PC-3 (cell line): Measurements from ENCODE around the gene KRT15. TPM values are rescaled to one million over a fixed set of nuclear protein-coding genes. Genes with fewer than 3 reads are reported as not detected.

Experiments used
- ATAC-seq: fragments of 200-7000 bp; cut with Tn5 transposase; 2 replicates; pipeline ENCODE4 v1.9.1; 2020; ENCODE audit warnings: mild to moderate bottlenecking, moderate library complexity
- BruUV-seq: library from RNA; stranded (reverse); fragments of 400-500 nt; replicated peaks from 2 replicates; lab custom pipeline; 2021; lab: Mats Ljungman, UMichigan
- CTCF ChIA-PET: fragments of 300-600 bp; sonication (Branson Sonifier 250); formaldehyde crosslinking; loops from one replicate; lab custom pipeline; 2022; ENCODE audit warnings: antibody characterized with exemption; lab: Charles Lee
- POLR2A ChIA-PET: fragments of 300-600 bp; sonication (Branson Sonifier 250); formaldehyde crosslinking; loops from one replicate; lab custom pipeline; 2022; ENCODE audit warnings: antibody characterized with exemption; ENCODE audit not compliant: unreplicated experiment; lab: Charles Lee
- DNase-seq: peaks from one replicate; pipeline ENCODE4 v3.0.0-alpha.2; 2015
- H2AFZ ChIP-seq: fragments of 300-600 bp; sonication (generic); 2 replicates; pipeline ENCODE4 v1.6.0; 2016; ENCODE audit warnings: antibody characterized with exemption, low read length
- H3F3A ChIP-seq: fragments of 300-600 bp; sonication (generic); one replicate; pipeline ENCODE4 v1.6.0; 2017; ENCODE audit warnings: antibody characterized with exemption, low read length, control low read depth, mild to moderate bottlenecking; ENCODE audit not compliant: unreplicated experiment
- H3K27ac ChIP-seq: fragments of 300-600 bp; sonication (generic); 2 replicates; pipeline ENCODE4 v1.5.1; 2016; ENCODE audit warnings: mild to moderate bottlenecking, low read length
- H3K27me3 ChIP-seq: fragments of 300-600 bp; sonication (generic); 2 replicates; pipeline ENCODE4 v1.6.1; 2016; ENCODE audit warnings: low read length, mixed read lengths
- H3K36me3 ChIP-seq: fragments of 300-600 bp; sonication (generic); 2 replicates; pipeline ENCODE4 v1.6.1; 2016; ENCODE audit warnings: low read depth, mixed run types, low read length, mixed read lengths
- H3K4me1 ChIP-seq: fragments of 300-600 bp; sonication (generic); 2 replicates; pipeline ENCODE4 v1.5.1; 2016; ENCODE audit warnings: low read length; ENCODE audit not compliant: insufficient read depth
- H3K4me2 ChIP-seq: fragments of 300-600 bp; sonication (generic); 2 replicates; pipeline ENCODE4 v1.6.0; 2016; ENCODE audit warnings: low read length
- H3K4me3 ChIP-seq: fragments of 300-600 bp; sonication (generic); 2 replicates; pipeline ENCODE4 v1.5.1; 2016; ENCODE audit warnings: mild to moderate bottlenecking, low read length, mixed read lengths
- H3K79me2 ChIP-seq: fragments of 300-600 bp; sonication (generic); 2 replicates; pipeline ENCODE4 v1.6.1; 2017; ENCODE audit warnings: low read length, mixed read lengths
- H3K9ac ChIP-seq: fragments of 300-600 bp; sonication (generic); 2 replicates; pipeline ENCODE4 v1.6.0; 2016; ENCODE audit warnings: mild to moderate bottlenecking, low read length
- H3K9me2 ChIP-seq: fragments of 300-600 bp; sonication (generic); replicated peaks from 2 replicates; pipeline ENCODE4 v1.6.1; 2016; ENCODE audit warnings: mixed run types, low read length, mixed read lengths
- H3K9me3 ChIP-seq: fragments of 300-600 bp; sonication (generic); 2 replicates; pipeline ENCODE4 v1.6.1; 2016; ENCODE audit warnings: low read length, mixed read lengths
- H4K20me1 ChIP-seq: fragments of 300-600 bp; sonication (generic); 2 replicates; pipeline ENCODE4 v1.6.1; 2016; ENCODE audit warnings: low read length, mixed read lengths
- CTCF ChIP-seq: fragments of 300-600 bp; sonication (generic); conservative IDR thresholded peaks from 2 replicates; pipeline ENCODE4 v1.5.1; 2017; ENCODE audit warnings: antibody characterized with exemption, low read depth, mild to moderate bottlenecking, low read length
- EZH2 ChIP-seq: fragments of 300-600 bp; sonication (generic); IDR thresholded peaks from one replicate; pipeline ENCODE4 v1.6.1; 2017; ENCODE audit warnings: antibody characterized with exemption, mild to moderate bottlenecking, low read length; ENCODE audit not compliant: unreplicated experiment
- EZH2phosphoT487 ChIP-seq: fragments of 300-600 bp; sonication (generic); IDR thresholded peaks from 2 replicates; pipeline ENCODE4 v1.6.1; 2018; ENCODE audit warnings: mild to moderate bottlenecking, antibody characterized with exemption, low read length, borderline replicate concordance
- intact Hi-C: fragments of 100-400 bp; cut with micrococcal nuclease; formaldehyde crosslinking; loops from 2 replicates; pipeline ENCODE4 v1.9.0; 2023
- total RNA-seq: library from RNA; depleted of rRNA; stranded (reverse); fragments of >200 nt; gene quantifications from 2 replicates; pipeline ENCODE4 v1.2.3, GENCODE V29; 2014

KRT15 gene
- total RNA-seq, 1 experiment from 2014 or later = 121 TPM

GRCh38 chr17:41553176-41553575 lies 34.5 kb upstream of the KRT15 start:
- no peaks in the 10 kb centered on the region for H3K27me3 ChIP-seq
- H3K9me2 ChIP-seq = no peaks in the 10 kb centered on the region
- no peak for TF ChIP-seq CTCF
- no peak for TF ChIP-seq EZH2
- TF ChIP-seq EZH2phosphoT487 = no peak
- no peak overlapping the region for H2AFZ ChIP-seq
- BruUV-seq = no TSS peak
- H3K9me3 ChIP-seq = no peaks in the 10 kb centered on the region
- H4K20me1 ChIP-seq = no peaks in the 10 kb centered on the region
- peaks cover 26% of the 10 kb centered on the region for H3K4me1 ChIP-seq
- ChIA-PET CTCF (interaction anchor here (0.6 kb wide), 1 partner anchor 34 kb away, joined by 19 read pairs; the partner anchor contains the start of gene KRT15), POLR2A (no interaction called here)
- no peak overlapping the region for H3K4me3 ChIP-seq
- ATAC-seq = no peak
- H3K27ac ChIP-seq = no peak overlapping the region
- DNase-seq = no peak
- no peak overlapping the region for H3K4me2 ChIP-seq
- no peaks in the 10 kb centered on the region for H3K79me2 ChIP-seq
- intact Hi-C loops = no loop called here
- no peaks in the 10 kb centered on the region for H3K36me3 ChIP-seq
- H3F3A ChIP-seq = no peaks in the 10 kb centered on the region
- no peak overlapping the region for H3K9ac ChIP-seq

GRCh38 chr17:41552455-41552854 lies 33.8 kb upstream of the KRT15 start:
- ChIA-PET CTCF (no interaction called here), POLR2A (no interaction called here)
- H3K9me3 ChIP-seq = no peaks in the 10 kb centered on the region
- H3K79me2 ChIP-seq = no peaks in the 10 kb centered on the region
- no peak overlapping the region for H2AFZ ChIP-seq
- no peaks in the 10 kb centered on the region for H3K36me3 ChIP-seq
- H3K4me1 ChIP-seq = peaks cover 31% of the 10 kb centered on the region
- no peaks in the 10 kb centered on the region for H3K9me2 ChIP-seq
- DNase-seq (no peak), ATAC-seq (no peak)
- intact Hi-C loops = no loop called here
- no peaks in the 10 kb centered on the region for H3K27me3 ChIP-seq
- no peak overlapping the region for H3K27ac ChIP-seq
- no peak overlapping the region for H3K4me3 ChIP-seq
- TF ChIP-seq EZH2 (no peak), CTCF (no peak), EZH2phosphoT487 (no peak)
- no peak overlapping the region for H3K4me2 ChIP-seq
- no peaks in the 10 kb centered on the region for H4K20me1 ChIP-seq
- no peaks in the 10 kb centered on the region for H3F3A ChIP-seq
- BruUV-seq = no TSS peak
- H3K9ac ChIP-seq = no peak overlapping the region

- Histone ChIP-seq H3K4me3 (no peak overlapping the region), H3K9me3 (no peaks in the 10 kb centered on the region), H3K27ac (no peak overlapping the region), H3K79me2 (no peaks in the 10 kb centered on the region), H3K4me2 (no peak overlapping the region), H3K27me3 (no peaks in the 10 kb centered on the region), H3F3A (no peaks in the 10 kb centered on the region), H3K9me2 (no peaks in the 10 kb centered on the region), H4K20me1 (no peaks in the 10 kb centered on the region), H3K36me3 (no peaks in the 10 kb centered on the region), H3K9ac (no peak overlapping the region), H3K4me1 (peaks cover 42% of the 10 kb centered on the region), H2AFZ (no peak overlapping the region)
- no peak for ATAC-seq
- no TSS peak for BruUV-seq
- ChIA-PET CTCF (no interaction called here), POLR2A (no interaction called here)
- DNase-seq = no peak
- intact Hi-C loops = no loop called here
- no peak for TF ChIP-seq EZH2
- no peak for TF ChIP-seq CTCF
- no peak for TF ChIP-seq EZH2phosphoT487
Observed at GRCh38 chr17:41551365-41551764, 32.7 kb upstream of the KRT15 start.
